HG03139 (cell line): ENCODE results near the gene DNAJC22.
"Not testable (repeated sequence)": the region's sequence is repeated elsewhere in the genome, so short reads cannot be mapped to it uniquely, and the experiment has no call there.

Source experiments
- ATAC-seq: cut with Tn5 transposase; IDR thresholded peaks from one replicate; pipeline ENCODE4 v1.9.1; 2021; ENCODE audit not compliant: unreplicated experiment

DNAJC22 gene

DNA sequence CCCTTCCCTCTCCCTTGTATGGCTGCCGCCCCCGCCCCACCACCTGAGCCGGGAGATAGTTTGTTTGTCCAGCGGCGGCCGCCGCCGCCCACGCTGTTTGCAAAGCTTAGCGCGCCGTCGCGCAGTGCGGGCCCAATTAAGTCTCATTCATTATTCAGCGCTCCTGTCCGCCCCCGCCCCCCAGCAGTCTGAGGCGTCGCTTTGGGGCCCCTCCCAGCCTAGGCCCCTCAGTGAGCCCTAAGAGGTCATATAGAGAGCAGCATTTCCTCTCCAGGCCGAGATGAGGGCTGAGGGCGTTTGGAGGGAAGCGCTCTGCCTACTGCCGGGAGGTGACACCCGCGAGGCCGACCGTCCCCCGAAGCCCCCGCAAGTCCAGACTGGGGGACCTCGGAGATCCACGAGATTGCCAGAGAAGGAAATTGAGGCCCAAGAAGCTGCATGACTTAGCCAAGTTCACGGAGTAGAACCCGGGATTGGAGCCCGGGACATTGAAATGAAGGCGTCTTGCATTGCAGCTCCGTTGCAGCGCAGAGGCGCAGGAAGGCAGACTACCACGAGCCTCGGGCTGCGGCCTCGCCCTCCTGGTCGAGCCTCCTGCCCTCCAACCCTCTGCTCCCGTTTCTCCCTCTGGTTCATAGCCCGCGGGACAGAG lies at the start of gene DNAJC22:
TSS of gene DNAJC22 (plus strand) at position 230 of the 652 bp plus-strand sequence. CDS start 1,985 bp downstream, outside the sequence.
- ATAC-seq = no peak

GRCh38 chr12:49297695-49298060 lies 49.0 kb upstream of the DNAJC22 start:
- no peak for ATAC-seq

- no peak for ATAC-seq
These were observed 48.5 kb upstream of the DNAJC22 start for GRCh38 chr12:49298160-49298559.

DNA sequence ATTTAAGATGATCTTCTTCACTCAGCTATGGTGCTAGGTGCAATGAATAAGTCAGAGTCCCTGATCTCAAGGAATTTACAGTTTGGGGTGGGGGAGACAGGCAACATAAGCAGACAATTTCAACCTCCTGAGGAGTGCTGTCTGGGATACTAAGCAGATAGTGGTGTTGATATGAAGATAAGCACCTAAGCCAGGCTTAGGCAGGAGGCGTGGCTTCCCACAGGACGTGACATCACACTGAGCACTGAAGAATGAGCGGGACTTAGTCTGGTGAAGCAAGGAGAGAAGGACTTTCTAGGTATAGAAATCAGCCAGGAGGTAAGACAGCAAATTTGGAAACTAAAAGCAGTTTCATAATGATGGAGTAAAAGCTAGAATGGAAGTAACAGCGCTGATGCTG lies 44.9 kb upstream of the DNAJC22 start:
- ATAC-seq = no peak

GRCh38 chr12:49304161-49304560 lies 42.5 kb upstream of the DNAJC22 start:
- no peak for ATAC-seq

DNA sequence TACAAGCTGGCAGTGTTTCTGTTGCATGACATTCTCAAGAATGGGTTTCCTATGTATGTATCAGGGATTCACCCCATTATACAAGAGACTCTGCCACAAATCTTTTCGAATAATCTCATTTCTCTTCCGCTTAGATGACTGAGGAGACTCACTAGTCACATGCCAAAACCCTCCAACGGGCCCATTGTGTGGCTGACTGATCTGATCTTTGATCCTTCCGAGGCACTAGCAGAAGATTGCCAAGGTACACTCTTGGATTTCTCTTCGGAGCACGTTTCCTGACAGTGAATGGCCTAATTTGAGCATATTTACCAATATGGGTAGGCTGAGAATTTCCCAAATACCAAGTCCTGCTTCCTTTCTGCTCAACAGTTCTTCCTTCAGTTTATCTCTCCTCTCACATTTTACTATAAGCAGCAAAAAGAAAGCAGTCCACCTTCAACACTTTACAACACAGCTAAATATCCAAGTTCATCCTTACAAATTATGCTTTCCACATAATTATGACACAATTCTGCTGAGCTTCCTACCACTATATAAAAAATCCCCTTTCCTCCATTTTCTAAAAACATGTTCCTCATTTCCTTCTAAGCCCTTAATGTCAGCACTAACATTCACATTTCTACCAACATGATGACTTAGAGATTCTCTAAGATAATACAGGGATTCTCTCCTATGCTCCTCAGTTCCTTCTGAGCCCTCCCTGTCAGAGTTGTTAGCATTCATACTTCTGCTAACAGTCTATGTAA lies 40.8 kb upstream of the DNAJC22 start:
- ATAC-seq = no peak

GRCh38 chr12:49309386-49309785 lies 37.3 kb upstream of the DNAJC22 start:
- ATAC-seq = no peak

DNA sequence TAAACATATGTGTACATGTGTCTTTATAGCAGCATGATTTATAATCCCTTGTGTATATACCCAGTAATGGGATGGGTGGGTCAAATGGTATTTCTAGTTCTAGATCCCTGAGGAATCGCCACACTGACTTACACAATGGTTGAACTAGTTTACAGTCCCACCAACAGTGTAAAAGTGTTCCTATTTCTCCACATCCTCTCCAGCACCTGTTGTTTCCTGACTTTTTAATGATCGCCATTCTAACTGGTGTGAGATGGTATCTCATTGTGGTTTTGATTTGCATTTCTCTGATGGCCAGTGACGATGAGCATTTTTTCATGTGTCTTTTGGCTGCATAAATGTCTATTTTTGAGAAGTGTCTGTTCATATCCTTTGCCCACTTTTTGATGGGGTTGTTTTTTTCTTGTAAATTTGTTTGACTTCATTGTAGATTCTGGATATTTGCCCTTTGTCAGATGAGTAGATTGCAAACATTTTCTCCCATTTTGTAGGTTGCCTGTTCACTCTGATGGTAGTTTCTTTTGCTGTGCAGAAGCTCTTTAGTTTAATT lies 36.2 kb upstream of the DNAJC22 start:
- not testable (repeated sequence) for ATAC-seq

DNA sequence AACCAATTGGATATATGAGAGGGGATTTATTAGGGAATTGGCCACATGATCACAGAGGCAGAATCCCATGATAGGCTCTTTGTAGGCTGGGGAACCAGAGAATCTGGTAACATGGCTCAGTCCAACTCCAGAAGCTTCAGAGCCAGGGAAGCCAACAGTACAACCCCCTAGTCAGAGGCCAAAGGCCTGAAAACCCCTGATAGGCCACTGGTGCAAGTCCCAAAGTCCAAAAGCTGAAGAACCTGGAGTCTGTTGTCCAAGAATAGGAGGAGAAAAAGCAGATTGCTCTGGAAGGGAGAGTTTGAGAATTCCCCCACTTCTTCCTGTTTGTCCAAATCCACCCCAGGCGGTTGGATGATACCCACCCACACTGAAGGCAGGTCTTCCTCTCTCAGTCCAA lies 31.9 kb upstream of the DNAJC22 start:
- ATAC-seq = no peak

GRCh38 chr12:49317118-49317517 lies 29.6 kb upstream of the DNAJC22 start:
- ATAC-seq = not testable (repeated sequence)

DNA sequence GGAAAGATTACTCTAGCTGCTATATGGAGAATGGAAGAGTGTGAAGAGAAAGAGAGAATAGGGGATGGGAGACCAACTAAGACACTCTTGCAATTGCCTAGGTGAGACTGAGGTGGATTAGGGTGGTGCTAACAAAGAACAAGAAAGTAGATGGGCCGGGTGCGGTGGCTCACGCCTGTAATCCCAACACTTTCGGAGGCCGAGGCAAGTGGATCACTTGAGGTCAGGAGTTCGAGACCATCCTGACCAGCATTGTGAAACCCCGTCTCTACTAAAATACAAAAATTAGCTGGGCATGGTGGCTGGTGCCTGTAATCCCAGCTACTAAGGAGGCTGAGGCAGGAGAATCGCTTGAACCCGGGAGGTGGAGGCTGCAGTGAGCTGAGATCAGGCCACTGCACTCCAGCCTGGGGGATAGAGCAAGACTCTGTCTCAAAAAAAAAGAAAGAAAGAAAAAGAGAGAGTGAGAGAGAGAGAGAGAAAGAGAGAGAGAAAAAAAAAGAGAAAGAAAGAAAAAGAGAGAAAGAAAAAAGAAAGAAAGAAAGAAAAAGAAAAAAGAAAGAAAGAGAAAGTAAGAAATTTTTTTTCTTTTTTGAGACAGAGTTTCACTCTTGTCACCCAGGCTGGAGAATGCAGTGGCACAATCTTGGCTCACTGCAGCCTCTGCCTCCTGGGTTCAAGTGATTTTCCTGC lies 26.1 kb upstream of the DNAJC22 start:
- ATAC-seq = not testable (repeated sequence)

DNA sequence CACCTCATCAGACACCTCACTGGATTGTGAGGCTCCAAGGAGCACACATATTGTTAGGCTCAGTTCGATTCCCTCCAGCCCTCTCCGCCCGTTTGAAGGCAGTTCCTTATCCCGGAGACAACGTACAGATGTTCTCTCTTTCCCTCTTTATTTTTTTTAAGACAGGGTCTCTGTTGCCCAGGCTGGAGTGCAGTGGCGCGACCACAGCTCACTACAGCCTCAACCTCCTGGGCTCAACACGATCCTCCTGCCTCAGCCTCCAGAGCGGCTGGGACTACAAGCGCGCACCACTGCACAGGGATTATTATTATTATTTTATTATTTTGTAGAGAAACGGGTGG lies 24.4 kb upstream of the DNAJC22 start:
- no peak for ATAC-seq

- peak; percentile 97 for ATAC-seq
These were observed 23.8 kb upstream of the DNAJC22 start, which contains the start of gene TROAP for GRCh38 chr12:49322708-49323523. TSS of gene TROAP (plus strand) at chr12:49323255. CDS start at chr12:49323609, 354 bp downstream.

- ATAC-seq = no peak
These were observed 23.1 kb upstream of the DNAJC22 start for GRCh38 chr12:49323524-49324097.

GRCh38 chr12:49325606-49326005 lies 21.1 kb upstream of the DNAJC22 start:
- no peak for ATAC-seq

GRCh38 chr12:49327368-49327767 lies 19.3 kb upstream of the DNAJC22 start:
- ATAC-seq = no peak

DNA sequence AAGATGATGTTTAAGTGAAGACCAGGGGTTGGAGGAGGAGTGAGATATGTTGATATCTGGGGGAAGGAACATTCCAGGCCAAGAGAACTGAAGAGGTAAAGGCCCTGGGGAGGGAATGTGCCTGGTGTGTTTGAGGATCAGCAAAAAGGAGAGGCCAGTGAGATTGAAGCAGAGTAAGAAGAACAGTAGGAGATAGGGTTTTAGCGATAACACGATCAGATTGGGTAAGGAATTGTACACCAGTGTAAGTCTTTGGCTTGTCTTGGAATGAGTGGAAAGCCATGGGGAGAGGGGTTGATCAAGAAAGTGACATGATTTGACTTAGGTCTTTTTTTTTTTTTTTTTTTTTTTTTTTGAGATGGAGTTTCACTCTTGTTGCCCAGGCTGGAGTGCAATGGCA lies 18.8 kb upstream of the DNAJC22 start:
- no peak for ATAC-seq

- no peak for ATAC-seq
These were observed 17.9 kb upstream of the DNAJC22 start for GRCh38 chr12:49328816-49329215.

GRCh38 chr12:49330032-49330619 lies 16.6 kb upstream of the DNAJC22 start:
- no peak for ATAC-seq
